GM21367 (cell line): Measurements from ENCODE around the gene CRMP1.
"Not testable (repeated sequence)": the region's sequence is repeated elsewhere in the genome, so short reads cannot be mapped to it uniquely, and the experiment has no call there.

Source experiments
- ATAC-seq: cut with Tn5 transposase; IDR thresholded peaks from one replicate; pipeline ENCODE4 v1.9.1; 2021; ENCODE audit not compliant: unreplicated experiment

The CRMP1 gene

DNA sequence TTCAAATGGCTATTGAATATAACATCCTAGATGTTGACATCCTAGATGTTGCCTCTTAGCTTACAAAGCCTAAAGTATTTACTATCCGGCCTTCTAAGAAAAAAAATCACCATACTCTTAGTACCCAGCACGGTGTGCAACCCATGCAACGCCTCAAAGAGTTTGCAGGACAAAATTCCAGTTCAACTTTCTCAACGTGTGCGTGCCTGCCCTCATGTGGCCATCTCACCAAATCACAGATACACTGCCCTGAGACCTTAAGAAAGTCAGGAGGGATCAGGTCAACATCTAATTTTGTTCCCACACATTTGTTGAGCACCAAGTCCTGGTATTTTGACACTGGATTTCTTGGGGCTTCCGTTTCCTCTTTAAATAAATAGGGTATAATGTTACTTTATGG lies 68.3 kb downstream of the CRMP1 start:
- ATAC-seq = no peak

- ATAC-seq = no peak
Observed at GRCh38 chr4:5824227-5824626, 68.7 kb downstream of the CRMP1 start.

GRCh38 chr4:5823542-5824211 lies 69.2 kb downstream of the CRMP1 start:
- no peak for ATAC-seq

- no peak for ATAC-seq
Observed at GRCh38 chr4:5822619-5823018, 70.3 kb downstream of the CRMP1 start.

DNA sequence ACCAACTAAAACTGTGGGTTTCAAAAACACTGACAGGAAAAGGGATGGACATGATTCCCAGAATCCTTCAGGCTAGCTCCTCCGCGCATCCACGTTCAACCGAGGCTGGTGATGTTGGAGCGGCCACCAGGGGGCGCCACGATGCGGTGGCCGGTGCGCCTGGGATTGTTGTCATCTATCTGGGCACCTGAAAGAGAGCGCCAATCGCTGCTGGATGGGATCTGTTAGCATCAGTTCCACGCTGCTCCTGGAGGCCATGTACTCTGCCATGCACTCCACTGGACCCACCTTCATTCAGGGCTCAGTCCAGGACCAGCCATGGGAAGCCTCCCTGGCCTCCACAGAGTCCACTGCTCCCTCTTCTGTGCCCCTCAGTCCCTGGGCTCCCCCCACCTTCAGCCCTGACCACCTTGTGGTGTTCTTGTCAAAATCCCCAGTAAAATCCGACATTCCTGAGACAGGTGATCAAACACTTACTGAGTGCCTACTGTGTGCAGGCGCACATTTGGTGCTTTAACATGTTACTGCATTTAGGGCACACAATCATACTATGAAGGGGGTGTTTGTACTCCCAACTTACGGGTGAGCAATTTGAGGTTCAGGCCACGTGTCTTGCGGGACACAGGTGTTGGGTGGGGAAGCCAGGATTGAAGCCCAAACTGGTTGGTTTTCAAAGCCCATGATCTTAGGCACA lies 71.1 kb downstream of the CRMP1 start:
- ATAC-seq = no peak

DNA sequence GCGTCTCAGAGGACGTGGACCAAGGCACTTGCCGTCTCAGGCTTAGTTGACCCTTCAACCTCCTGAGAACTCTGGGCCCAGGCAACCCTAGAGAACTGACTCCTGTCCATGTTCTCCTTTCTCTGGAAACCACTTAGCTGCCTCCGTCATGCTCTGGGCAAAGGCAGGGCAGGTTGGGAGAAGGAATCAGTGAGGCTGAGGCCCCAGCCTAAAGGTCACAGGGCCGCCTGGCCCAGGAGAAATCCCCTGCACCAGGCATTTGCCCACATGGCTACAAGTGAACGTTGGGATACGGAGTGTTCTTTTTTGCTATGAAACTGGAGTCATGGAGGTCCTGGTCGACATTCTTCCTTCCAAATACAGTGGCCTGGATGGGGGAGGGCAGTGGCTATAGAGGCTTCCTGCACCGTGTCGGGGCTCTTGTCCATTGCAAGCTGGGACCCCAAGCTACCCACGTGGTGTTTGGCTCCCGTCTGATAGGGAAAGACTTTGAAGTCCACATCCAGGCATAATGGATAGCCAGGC lies 76.0 kb downstream of the CRMP1 start:
- ATAC-seq = no peak

GRCh38 chr4:5816101-5816500 lies 76.8 kb downstream of the CRMP1 start:
- ATAC-seq = no peak

DNA sequence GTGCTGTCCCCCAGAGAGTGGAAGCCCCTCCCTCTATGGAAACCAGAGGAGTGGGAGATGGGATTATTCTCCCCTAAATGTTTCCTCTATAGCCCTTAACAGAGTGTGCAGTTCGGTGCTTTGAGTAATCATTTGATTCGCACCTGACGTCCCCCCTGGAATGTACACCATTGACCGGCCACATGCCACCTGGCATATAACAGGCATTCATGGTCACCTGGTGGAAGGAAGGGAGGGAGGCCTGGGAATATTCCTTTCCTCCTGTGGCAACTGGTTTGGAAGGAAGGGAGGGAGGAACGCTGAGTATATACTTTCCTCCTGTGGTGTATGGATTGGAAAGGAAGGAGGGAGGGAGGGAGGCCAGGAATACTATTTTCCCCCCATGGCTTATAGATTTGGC lies 77.2 kb downstream of the CRMP1 start:
- ATAC-seq = no peak

DNA sequence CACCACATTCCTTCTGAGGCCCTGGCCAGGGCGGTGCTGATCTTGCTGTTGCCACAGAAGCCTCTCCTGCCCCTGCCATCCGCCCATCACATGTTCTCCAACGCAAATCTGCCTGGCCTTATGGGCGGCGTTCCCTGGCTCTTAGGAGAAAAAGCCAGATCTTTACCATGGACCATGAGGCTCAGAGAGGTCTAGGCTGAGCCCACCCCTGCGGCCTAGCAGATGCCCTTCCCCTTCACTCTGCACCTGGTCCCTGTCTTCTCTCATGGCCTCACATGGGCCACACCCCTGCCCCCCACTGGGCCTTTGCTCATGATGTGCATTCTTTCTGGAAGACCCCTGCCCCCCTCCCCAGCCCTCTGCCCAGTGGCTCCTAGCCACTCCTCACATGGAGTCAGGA lies 78.5 kb downstream of the CRMP1 start:
- no peak for ATAC-seq

DNA sequence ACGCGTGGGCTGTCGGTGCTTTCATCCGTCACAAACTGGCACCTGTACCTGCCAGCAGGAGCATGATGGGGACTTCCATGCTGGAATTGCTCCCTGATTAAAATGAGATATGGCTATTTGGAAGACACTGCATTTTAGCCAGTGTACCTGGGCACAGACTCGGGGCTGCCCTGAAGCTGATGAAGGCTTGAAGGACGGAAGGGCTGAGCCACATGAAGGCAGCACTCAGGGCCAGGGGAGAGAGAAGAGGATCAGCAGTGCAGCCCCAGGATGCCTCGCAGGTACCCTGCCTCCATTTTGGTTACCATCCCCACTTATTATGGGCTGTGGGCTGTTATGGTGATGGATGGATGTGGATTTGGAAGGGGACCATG lies 79.0 kb downstream of the CRMP1 start:
- no peak for ATAC-seq

- peak; percentile 79 for ATAC-seq
Observed at GRCh38 chr4:5812506-5813229, 80.2 kb downstream of the CRMP1 start.

GRCh38 chr4:5812057-5812456 lies 80.8 kb downstream of the CRMP1 start:
- not testable (repeated sequence) for ATAC-seq

DNA sequence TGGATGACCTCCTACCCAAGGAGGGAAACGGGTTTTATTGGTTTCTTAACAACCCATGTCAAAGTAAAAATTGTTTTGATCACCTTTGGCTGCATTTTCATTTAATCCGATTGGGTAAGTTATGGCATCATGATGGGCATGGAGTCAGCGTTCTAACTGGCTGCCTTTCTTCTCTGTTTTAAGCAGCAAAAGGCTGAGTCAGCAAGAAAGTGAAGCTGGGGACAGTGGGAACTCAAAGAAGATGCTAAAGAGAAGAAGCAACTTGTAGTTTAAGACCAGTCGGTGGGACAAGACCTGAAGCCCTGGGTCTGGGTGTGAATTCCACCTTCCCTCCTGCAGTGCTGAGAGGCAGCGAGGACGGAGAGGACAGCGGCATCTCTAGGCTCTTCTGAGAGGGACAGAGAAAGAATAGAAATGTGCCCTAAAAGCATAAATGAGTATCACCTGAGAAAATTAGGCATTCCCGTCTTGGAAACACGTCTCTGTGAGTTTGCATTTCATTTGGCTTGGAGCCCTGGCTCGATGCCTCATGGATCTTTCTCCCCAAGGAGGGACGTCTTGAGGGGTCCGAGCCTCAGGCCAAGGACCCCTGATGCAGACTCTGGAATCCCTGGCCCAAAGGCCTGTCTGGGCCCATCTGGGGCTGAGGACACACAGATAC lies 82.0 kb downstream of the CRMP1 start:
- no peak for ATAC-seq

- ATAC-seq = no peak
Observed at GRCh38 chr4:5810151-5810550, 82.7 kb downstream of the CRMP1 start.

DNA sequence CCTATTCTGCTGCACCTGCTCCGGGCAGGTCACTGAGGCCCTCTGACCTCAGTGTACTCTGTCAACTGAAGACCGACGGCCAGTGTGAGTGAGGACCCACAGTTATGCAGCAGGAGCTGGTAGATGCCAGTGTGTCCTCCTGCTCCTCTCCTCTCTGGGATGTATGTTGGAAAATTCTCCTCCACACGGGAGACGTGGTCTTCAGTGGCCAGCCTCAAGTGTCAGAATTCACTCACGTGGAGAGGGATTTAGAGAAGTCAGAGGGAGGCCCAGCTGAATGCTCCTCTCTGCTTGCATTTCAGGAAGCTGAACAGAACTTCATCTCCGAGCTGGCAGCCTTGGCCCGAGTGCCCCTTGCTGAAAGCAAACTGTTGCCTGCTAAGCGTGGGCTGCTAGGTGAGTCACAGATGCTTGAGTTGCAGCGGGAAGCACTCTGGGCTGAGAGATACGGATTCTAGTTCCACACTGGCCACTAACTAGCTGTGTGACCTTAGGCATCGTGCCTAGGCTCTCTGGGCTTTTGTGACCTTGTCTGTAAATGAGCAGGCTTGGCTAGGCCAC lies 83.6 kb downstream of the CRMP1 start:
- ATAC-seq = no peak

- ATAC-seq = no peak
Observed at GRCh38 chr4:5808081-5808741, 84.7 kb downstream of the CRMP1 start.

GRCh38 chr4:5805270-5805669 lies 87.6 kb downstream of the CRMP1 start:
- no peak for ATAC-seq

- no peak for ATAC-seq
Observed at GRCh38 chr4:5804656-5805055, 88.2 kb downstream of the CRMP1 start.

DNA sequence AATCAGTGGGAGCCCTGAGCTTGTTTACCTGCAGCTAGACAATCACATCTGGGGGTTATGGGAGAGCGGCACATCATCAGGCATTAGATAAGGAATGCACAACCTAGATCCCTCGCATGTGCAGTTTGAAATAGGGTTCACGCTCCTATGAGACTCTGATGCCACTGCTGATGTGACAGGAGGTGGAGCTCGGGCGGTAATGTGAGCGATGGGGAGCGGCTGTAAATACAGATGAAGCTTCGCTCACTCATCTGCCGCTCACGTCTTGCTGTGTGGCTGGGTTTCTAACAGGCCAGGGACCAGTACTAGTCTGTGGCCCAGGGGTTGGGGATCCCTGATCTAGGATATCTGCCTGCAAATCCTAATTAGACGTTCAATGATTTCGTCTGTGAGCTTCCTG lies 90.3 kb downstream of the CRMP1 start:
- ATAC-seq = no peak

DNA sequence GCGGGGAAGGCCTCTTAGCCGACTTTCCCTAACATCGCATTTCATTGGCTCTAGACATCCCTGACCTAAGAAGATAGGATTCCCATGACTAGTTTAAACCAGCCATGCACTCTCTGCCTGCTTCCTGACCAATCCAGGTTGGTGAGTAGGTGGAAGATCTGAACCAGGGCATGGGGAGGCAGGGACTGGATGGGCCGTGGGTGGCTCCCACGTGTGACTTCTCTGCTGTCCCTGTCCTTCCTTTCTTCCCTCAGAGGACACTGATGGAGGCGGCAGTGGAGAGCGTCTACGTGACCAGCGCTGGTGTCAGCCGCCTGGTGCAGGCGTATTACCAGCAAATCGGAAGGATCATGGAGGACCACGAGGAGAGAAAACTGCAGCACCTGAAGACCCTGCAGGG lies 91.2 kb downstream of the CRMP1 start:
- no peak for ATAC-seq

- no peak for ATAC-seq
Observed at GRCh38 chr4:5800496-5800895, 92.4 kb downstream of the CRMP1 start.
